ENCODE results near the gene PHF24.

- no peak for TF ChIP-seq ESRRG (CRISPR knock-in tag; IDR thresholded peaks at IDR 0.05)
- no peak for TF ChIP-seq OSR1 (CRISPR knock-in tag; IDR thresholded peaks at IDR 0.05)
- no peak for TF ChIP-seq TSHZ2 (CRISPR knock-in tag; IDR thresholded peaks at IDR 0.05)
- no peak for TF ChIP-seq ZNF565 (CRISPR knock-in tag; conservative IDR thresholded peaks at IDR 0.05; ENCODE audit: low read depth)
- no peak for TF ChIP-seq POU6F1 (CRISPR knock-in tag; IDR thresholded peaks at IDR 0.05; ENCODE audit: borderline replicate concordance, low read depth)
- no peak for TF ChIP-seq ZC3H10 (CRISPR knock-in tag; IDR thresholded peaks at IDR 0.05)
- TF ChIP-seq CSRNP3 (CRISPR knock-in tag; IDR thresholded peaks at IDR 0.05) = no peak
- TF ChIP-seq PATZ1 (CRISPR knock-in tag; IDR thresholded peaks at IDR 0.05; ENCODE audit: borderline replicate concordance) = no peak
- TF ChIP-seq ISL1 (CRISPR knock-in tag; IDR thresholded peaks at IDR 0.05) = no peak
- no peak for TF ChIP-seq ZFP3 (CRISPR knock-in tag; IDR thresholded peaks at IDR 0.05)
- TF ChIP-seq GLIS3 (CRISPR knock-in tag; IDR thresholded peaks at IDR 0.05) = no peak
Measured at GRCh38 chr9:34985311-34985899, 27.3 kb downstream of the PHF24 start.
